HG03342 (cell line): ENCODE data around the gene DNAJC25.
"Not testable (repeated sequence)": the region's sequence is repeated elsewhere in the genome, so short reads cannot be mapped to it uniquely, and the experiment has no call there.

Experiments
- ATAC-seq: cut with Tn5 transposase; IDR thresholded peaks from one replicate; pipeline ENCODE4 v1.9.1; 2021; ENCODE audit warnings: mild to moderate bottlenecking, moderate library complexity; ENCODE audit not compliant: unreplicated experiment

The DNAJC25 gene

GRCh38 chr9:111662576-111663300 is 31.6 kb downstream of the DNAJC25 start:
- peak; percentile 7 for ATAC-seq

- ATAC-seq: no peak
These were observed 32.2 kb downstream of the DNAJC25 start for GRCh38 chr9:111663301-111663823.

- ATAC-seq: no peak
These were observed 37.0 kb downstream of the DNAJC25 start for GRCh38 chr9:111668026-111668573.

GRCh38 chr9:111668601-111669000 is 37.5 kb downstream of the DNAJC25 start:
- not testable (repeated sequence) for ATAC-seq

- ATAC-seq: no peak
These were observed 43.2 kb downstream of the DNAJC25 start for GRCh38 chr9:111674319-111674718.

GRCh38 chr9:111676116-111676515 is 45.0 kb downstream of the DNAJC25 start:
- no peak for ATAC-seq

- ATAC-seq: no peak
These were observed 47.2 kb downstream of the DNAJC25 start for GRCh38 chr9:111678293-111678692.

- no peak for ATAC-seq
These were observed 48.1 kb downstream of the DNAJC25 start for GRCh38 chr9:111679199-111679598.

- no peak for ATAC-seq
These were observed 52.3 kb downstream of the DNAJC25 start for GRCh38 chr9:111683392-111683791.

GRCh38 chr9:111691672-111692329 is 60.7 kb downstream of the DNAJC25 start:
- no peak for ATAC-seq

- no peak for ATAC-seq
These were observed 65.7 kb downstream of the DNAJC25 start for GRCh38 chr9:111696796-111697195.

- ATAC-seq: no peak
These were observed 69.6 kb downstream of the DNAJC25 start for GRCh38 chr9:111700776-111701175.
